NCI-H460 (cell line): Measurements from ENCODE around the gene REPS1. TPM values are rescaled to one million over a fixed set of nuclear protein-coding genes. Genes with fewer than 3 reads are reported as not detected.

Source experiments
- DNase-seq: peaks from one replicate; pipeline ENCODE4 v3.0.0-alpha.2; 2016; ENCODE audit warnings: low read depth; ENCODE audit errors: extremely low read depth
- total RNA-seq: library from RNA; depleted of rRNA; stranded (reverse); fragments of >200 nt; shearing (Covaris generic); gene quantifications from 2 replicates; pipeline ENCODE4 v1.2.3, GENCODE V29; 2014

The REPS1 gene
- total RNA-seq, 1 experiment from 2014 or later = 61.2 TPM

GRCh38 chr6:138973466-138974153 is 14.4 kb downstream of the REPS1 start:
- no peak for DNase-seq

DNA sequence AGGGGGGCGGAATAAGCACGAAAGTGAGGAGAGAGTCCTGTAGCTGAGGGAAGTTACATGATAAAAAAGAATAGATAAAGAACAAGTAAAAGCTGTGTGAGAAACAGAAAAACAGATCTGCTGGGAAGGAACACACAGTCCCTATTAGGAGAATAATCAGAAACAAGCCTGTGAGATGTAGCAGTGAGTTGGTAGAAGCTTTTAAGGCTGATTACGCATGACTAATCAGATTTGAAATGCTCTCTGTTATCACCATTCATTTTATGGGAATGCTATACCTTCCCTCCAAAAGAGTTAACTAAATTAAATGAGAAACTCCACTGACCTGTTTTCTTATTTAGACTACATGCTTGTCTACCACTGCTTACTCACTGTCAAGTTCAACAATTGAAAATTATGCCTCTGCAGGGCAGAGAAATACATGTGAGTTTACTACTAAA is 15.8 kb downstream of the REPS1 start:
- no peak for DNase-seq

DNA sequence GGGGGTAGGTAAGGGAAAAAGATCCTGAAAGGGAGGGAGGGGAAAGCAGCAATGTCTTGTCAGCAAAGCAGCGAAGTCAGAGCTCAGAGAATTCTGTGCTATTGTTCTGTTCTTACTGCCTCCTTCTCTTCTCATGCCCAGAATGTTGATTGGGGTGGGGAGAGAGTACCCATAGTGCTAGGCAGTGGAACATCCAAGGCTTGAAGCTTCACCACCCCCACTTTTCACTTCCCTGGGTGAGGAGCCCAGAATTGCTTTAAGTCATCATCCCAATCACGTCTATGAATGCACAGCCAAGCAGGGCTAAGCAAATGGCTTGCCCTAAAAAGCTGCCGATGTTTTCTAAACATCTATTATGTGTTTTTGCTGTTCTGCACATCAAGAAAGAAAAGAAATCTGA is 16.5 kb downstream of the REPS1 start:
- DNase-seq = peak; percentile 50

DNA sequence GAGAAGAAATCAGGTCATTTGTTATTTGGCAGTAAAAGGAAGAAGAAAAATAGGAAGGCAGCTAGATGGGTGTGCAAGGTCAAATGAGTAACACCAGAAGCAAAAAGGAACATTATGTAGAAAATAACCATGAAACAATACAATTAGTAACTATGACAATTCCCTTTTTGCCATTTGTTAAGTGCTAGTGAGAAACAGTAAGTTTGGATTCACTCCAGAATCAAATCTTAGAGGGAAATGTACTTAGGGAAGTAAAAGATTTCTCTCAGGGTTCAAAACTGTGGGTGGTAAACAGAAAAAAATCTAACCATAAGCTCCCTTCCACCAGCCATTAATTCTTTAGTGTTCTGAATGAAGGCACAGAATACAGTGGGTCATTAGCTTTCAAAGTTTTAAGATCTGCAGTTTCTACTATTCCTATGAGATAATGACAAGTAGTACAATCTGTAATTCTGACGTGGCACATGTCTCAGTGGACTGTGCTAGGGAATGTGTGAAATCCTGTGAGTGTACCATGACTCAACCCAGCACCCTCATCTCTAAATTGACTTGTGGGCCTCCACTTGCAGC is 17.1 kb downstream of the REPS1 start:
- DNase-seq = peak; percentile 87

GRCh38 chr6:138970159-138970558 is 17.9 kb downstream of the REPS1 start:
- no peak for DNase-seq

GRCh38 chr6:138966870-138967269 is 21.2 kb downstream of the REPS1 start:
- DNase-seq = no peak

- no peak for DNase-seq
Measured at GRCh38 chr6:138965971-138966370, 22.1 kb downstream of the REPS1 start.

DNA sequence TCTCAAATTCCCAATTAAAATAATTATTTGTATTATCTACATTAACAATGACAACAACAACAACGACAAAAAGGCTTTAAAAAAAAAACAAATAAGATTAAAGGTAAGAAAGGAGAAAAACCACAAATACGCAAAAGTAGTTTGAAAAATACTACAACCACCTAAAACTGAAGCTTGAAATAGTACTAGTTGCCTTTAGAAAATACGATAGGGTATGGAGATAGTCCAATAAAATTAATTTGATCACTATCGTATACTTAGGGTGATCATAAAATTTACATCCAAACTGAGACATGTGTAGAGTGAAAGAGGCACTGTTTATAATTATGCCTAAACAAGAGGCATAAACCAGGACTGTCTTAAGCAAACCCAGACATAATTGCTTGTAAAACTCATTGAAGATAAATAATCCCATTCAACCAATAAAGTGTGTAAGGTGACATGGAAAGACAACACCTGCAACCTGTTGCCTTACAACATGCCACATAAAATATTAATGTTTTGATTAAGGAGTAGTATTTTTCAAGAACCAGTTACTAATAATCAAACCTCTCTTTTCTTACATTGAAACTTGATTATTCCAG is 22.7 kb downstream of the REPS1 start:
- no peak for DNase-seq

DNA sequence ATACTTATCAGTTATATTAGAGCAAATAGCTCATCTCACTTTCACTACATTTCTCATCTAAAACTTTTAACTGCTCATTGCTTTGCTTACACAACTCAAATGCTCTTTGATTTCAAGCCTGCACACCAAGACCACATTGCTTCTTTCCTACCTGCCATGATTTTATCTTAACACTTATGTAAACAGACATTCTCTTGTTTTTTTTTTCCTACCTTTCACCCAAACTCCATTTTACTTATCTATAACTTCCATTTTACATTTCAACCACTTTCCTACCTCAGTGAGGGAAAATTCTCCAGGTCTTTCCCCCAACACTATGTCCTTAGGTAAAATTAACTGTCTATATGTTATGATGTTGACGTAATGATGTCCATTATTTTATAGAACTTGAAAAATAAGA is 24.0 kb downstream of the REPS1 start:
- no peak for DNase-seq

- DNase-seq = no peak
Measured at GRCh38 chr6:138963531-138963930, 24.5 kb downstream of the REPS1 start.

DNA sequence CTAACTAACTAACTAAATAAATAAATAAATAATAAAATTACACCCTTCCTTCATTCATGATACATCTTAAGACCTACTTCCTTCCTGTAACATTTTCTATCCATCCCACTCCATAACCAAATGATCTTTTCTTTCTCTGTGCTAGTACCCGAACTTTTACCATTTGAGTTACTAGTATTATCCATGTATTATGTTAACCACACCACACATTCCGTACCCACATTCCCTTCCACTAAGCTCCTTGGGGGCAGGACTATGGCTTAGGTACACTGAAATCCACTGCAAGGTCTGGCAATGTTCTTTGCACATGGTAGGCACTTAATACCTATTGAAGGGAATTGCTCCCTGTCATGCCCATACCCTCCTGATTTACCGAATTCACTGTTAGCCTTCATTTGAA is 24.9 kb downstream of the REPS1 start:
- no peak for DNase-seq

DNA sequence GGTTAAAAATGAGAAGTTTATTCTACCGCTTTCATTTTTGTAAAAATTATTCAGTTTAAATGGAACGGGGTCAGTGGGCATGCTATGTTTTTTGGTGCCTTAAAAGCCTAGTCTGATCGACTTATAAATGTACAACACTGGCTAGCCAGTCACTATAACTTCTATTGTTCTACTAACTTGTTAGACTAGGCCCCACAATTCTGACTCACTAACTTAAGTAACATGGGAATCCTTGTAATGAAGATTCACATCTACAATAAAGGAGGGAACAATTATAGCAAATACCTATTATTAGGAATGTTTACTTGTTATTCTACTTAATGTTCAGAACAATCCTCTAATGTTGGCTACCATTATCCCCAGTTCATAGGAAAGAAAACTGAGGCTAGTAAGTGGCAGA is 28.5 kb downstream of the REPS1 start:
- no peak for DNase-seq

- no peak for DNase-seq
Measured at GRCh38 chr6:138958595-138958994, 29.5 kb downstream of the REPS1 start.

DNA sequence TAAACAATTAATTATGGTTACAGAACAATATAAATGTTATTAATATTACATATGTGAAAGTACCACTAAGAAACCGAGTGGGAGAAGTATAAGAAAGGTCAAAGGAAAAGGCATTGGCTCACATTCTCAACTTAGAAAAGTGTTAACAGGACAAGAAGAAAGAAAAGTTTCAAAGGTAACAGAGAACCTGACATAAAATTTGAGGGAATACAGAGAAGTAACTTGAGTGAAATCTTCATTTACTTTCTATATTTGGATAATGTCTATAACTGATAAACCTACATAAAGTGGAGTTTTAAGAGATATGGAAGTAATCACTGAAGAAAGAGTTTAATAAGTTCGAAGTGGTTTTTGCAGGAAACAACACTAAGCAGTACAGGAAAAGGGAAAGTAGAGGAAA is 30.1 kb downstream of the REPS1 start:
- DNase-seq = no peak

- no peak for DNase-seq
Measured at GRCh38 chr6:138957484-138957883, 30.6 kb downstream of the REPS1 start.

GRCh38 chr6:138956244-138956924 is 31.7 kb downstream of the REPS1 start:
- DNase-seq = no peak

GRCh38 chr6:138955262-138955661 is 32.8 kb downstream of the REPS1 start:
- no peak for DNase-seq

GRCh38 chr6:138953451-138953850 is 34.6 kb downstream of the REPS1 start:
- no peak for DNase-seq

- DNase-seq = no peak
Measured at GRCh38 chr6:138948546-138949179, 39.4 kb downstream of the REPS1 start.

- DNase-seq = no peak
Measured at GRCh38 chr6:138948004-138948403, 40.0 kb downstream of the REPS1 start.

GRCh38 chr6:138945354-138945753 is 42.7 kb downstream of the REPS1 start:
- no peak for DNase-seq
